DND-41 (cell line): Measurements from ENCODE around the gene SNAP25.

Source experiments
- ATAC-seq: fragments of 200-7000 bp; cut with Tn5 transposase; 3 replicates; pipeline ENCODE4 v1.9.1; 2021; ENCODE audit warnings: low read depth; ENCODE audit not compliant: insufficient read depth
- DNase-seq: peaks from one replicate; pipeline ENCODE4 v3.0.0-alpha.2; 2020
- H2AFZ ChIP-seq: 2 replicates; pipeline ENCODE4 v1.6.0; 2012; ENCODE audit warnings: low read depth, low read length
- H3K27ac ChIP-seq: 2 replicates; pipeline ENCODE4 v1.5.1; 2012; ENCODE audit warnings: low read length, inconsistent platforms
- H3K27me3 ChIP-seq: fragments of 200-600 bp; sonication (generic); 2 replicates; pipeline ENCODE4 v1.6.0; 2012; ENCODE audit warnings: low read length, mild to moderate bottlenecking, inconsistent platforms; ENCODE audit not compliant: insufficient read depth, poor library complexity
- H3K36me3 ChIP-seq: 2 replicates; pipeline ENCODE4 v1.5.1; 2012; ENCODE audit warnings: low read length, inconsistent platforms; ENCODE audit not compliant: insufficient read depth
- H3K4me1 ChIP-seq: 2 replicates; pipeline ENCODE4 v1.5.1; 2012; ENCODE audit warnings: mild to moderate bottlenecking, low read length; ENCODE audit not compliant: insufficient read depth
- H3K4me2 ChIP-seq: 2 replicates; pipeline ENCODE4 v1.6.0; 2012; ENCODE audit warnings: mild to moderate bottlenecking, moderate library complexity, low read length, inconsistent platforms; ENCODE audit not compliant: insufficient read depth
- H3K4me3 ChIP-seq, 2 experiments: fragments of 200-600 bp in 1 of 2; shearing (Covaris generic) in 1 of 2; 2 replicates each; pipeline ENCODE4 v1.5.1; 2012 to 2016; ENCODE audit warnings: inconsistent platforms in 2 of 2, low read length in 2 of 2, mild to moderate bottlenecking in 2 of 2, low read depth in 1 of 2, moderate library complexity in 1 of 2
- H3K79me2 ChIP-seq: 2 replicates; pipeline ENCODE4 v1.6.0; 2012; ENCODE audit warnings: low read length, inconsistent platforms; ENCODE audit not compliant: insufficient read depth
- H3K9ac ChIP-seq: 2 replicates; pipeline ENCODE4 v1.6.0; 2012; ENCODE audit warnings: low read depth, mild to moderate bottlenecking, inconsistent platforms, low read length, moderate library complexity
- H3K9me3 ChIP-seq: 2 replicates; pipeline ENCODE4 v1.5.1; 2012; ENCODE audit warnings: low read length, moderate library complexity, mild to moderate bottlenecking, inconsistent platforms; ENCODE audit not compliant: insufficient read depth, severe bottlenecking
- H4K20me1 ChIP-seq: 2 replicates; pipeline ENCODE4 v1.6.0; 2012; ENCODE audit warnings: low read length; ENCODE audit not compliant: insufficient read depth
- CTCF ChIP-seq: IDR thresholded peaks from 2 replicates; pipeline ENCODE4 v1.5.1; 2012; ENCODE audit warnings: borderline replicate concordance, low read length, moderate library complexity, mild to moderate bottlenecking; ENCODE audit not compliant: poor library complexity, severe bottlenecking; ENCODE audit errors: extremely low read depth
- EZH2 ChIP-seq: IDR thresholded peaks from 3 replicates; pipeline ENCODE4 v1.6.1; 2012; ENCODE audit warnings: borderline replicate concordance, low read depth, mild to moderate bottlenecking, moderate library complexity, low read length, inconsistent platforms; ENCODE audit not compliant: severe bottlenecking

The SNAP25 gene

DNA sequence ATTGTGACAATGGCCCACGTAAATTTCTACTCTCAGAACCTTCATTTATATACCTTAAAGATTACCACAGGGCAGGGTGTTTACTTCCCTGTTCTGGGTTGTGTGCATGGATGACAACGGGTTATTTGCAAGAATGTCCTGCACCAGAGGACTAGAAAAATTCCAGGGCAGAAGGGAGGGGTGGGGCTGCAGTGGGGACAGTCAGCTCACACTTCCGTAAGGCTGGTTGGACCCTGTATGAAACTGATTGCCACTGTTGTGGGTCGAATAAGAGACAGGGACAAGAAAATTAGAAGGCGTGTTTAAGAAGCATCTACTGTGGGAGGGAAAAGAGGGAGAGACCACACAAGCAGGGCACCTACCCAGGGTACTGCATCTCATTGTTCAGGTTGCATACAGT is 96.5 kb downstream of the SNAP25 start:
- Histone ChIP-seq H3K27me3 (no peaks in the 10 kb centered on the region), H3K9me3 (no peaks in the 10 kb centered on the region), H3K9ac (no peak overlapping the region), H3K27ac (no peak overlapping the region), H3K36me3 (no peaks in the 10 kb centered on the region), H2AFZ (no peak overlapping the region), H4K20me1 (no peaks in the 10 kb centered on the region), H3K79me2 (no peaks in the 10 kb centered on the region), H3K4me3 (no peak overlapping the region), H3K4me1 (no peaks in the 10 kb centered on the region), H3K4me2 (no peak overlapping the region)
- ATAC-seq (no peak), DNase-seq (no peak)
- no peak for TF ChIP-seq CTCF
- no peak for TF ChIP-seq EZH2

DNA sequence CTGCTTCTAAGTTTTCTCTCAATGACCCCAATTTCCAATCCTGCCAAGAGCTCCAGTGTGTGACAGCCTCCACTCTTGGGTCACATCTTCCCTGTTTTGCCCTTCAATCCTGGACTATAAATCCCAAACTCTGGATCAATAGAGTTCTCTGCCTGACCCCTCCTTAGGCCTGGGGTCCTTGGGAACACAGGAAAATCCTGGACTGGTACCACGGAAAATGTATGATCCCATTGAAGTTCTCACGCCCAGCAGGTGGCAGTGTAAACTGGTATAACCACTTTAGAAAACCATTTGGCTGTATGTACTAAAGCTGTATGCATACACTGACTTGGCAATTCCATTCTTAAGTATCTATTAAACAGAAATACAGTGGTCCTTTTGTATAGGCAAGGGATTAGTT is 98.0 kb downstream of the SNAP25 start:
- ATAC-seq (no peak), DNase-seq (peak; percentile 6)
- Histone ChIP-seq H3K79me2 (no peaks in the 10 kb centered on the region), H3K27me3 (no peaks in the 10 kb centered on the region), H3K4me2 (no peak overlapping the region), H4K20me1 (no peaks in the 10 kb centered on the region), H3K9me3 (no peaks in the 10 kb centered on the region), H3K9ac (no peak overlapping the region), H3K36me3 (no peaks in the 10 kb centered on the region), H3K4me3 (no peak overlapping the region), H3K27ac (no peak overlapping the region), H2AFZ (no peak overlapping the region), H3K4me1 (no peaks in the 10 kb centered on the region)
- peak; percentile 57 for TF ChIP-seq CTCF
- TF ChIP-seq EZH2 = no peak

GRCh38 chr20:10318291-10319024 is 99.8 kb downstream of the SNAP25 start:
- no peak for DNase-seq
- H2AFZ ChIP-seq = no peak overlapping the region
- no peaks in the 10 kb centered on the region for H3K27me3 ChIP-seq
- no peaks in the 10 kb centered on the region for H3K36me3 ChIP-seq
- no peaks in the 10 kb centered on the region for H3K9me3 ChIP-seq
- H4K20me1 ChIP-seq = no peaks in the 10 kb centered on the region
- no peak overlapping the region for H3K4me3 ChIP-seq
- H3K4me1 ChIP-seq = no peaks in the 10 kb centered on the region
- no peak for ATAC-seq
- H3K79me2 ChIP-seq = no peaks in the 10 kb centered on the region
- no peak overlapping the region for H3K27ac ChIP-seq
- H3K4me2 ChIP-seq = no peak overlapping the region
- no peak for TF ChIP-seq EZH2
- no peak for TF ChIP-seq CTCF
- no peak overlapping the region for H3K9ac ChIP-seq
